T follicular helper cell (primary cell): Measurements from ENCODE around the gene LRRC58.

ENCODE experiments used
- DNase-seq: peaks from one replicate; pipeline ENCODE4 v3.0.0-alpha.2; 2020; ENCODE audit warnings: low read depth

The LRRC58 gene

DNA sequence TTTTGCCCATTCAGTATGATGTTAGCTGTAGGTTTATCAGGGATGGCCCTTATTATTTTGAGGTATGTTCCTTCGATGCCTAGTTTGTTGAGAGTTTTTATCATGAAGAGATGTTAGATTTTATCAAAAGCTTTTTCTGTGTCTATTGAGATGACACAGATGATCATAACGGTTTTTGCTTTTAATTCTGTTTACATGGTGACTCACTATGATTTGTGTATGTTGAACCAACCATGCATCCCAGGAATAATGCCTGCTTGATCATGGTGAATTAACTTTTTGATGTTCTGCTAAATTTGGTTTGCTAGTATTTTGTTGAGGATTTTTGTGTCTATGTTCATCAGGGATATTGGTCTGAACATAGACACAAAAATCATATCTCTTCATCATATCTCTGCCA, 72.4 kb downstream of the LRRC58 start:
- no peak for DNase-seq

DNA sequence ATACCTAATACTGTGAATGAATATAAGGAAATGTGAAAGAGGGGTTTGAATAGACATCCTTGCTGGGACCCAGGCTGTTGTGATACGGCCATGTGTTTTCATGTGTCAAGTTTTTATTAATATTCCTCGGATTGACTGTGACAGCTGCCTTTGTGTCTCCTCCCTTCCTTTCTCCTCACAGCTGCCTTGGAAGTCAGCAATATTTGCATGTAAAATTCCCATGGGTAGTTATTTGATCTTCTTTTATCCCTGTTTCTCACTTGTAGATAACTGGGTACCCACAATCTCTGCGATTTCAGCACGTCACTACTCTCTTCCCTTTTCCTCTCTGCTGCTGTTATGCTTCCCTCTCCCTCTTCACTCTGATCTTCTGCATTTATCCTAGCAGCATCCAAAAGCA, 73.5 kb downstream of the LRRC58 start:
- DNase-seq: no peak

DNA sequence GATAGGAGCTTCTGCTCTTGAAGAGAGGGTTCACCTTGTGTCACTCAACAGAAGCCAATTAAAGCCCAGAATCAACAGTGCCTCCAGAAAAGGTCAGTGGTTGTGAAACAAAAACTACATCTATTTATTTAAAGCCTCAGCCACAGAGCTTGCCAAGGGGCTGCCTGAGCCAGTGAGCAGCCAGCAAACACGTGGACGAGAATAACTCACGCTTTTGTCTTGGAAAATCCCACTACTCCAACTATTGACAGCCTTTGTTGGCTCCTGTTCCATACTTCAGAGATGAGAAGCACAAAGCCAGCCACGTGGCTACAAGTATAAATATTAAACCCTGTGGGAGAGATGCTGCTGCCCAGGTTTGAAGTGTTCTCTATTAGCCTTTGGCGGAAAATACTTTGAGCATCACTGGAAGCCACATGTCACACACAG, 74.4 kb downstream of the LRRC58 start:
- DNase-seq: no peak
